GM12875 (cell line): ENCODE results near the gene GTF3C5.

Source experiments
- H3K4me3 ChIP-seq: one replicate; pipeline ENCODE4 v1.5.1; 2011; ENCODE audit warnings: low read depth, low read length, control low read depth
- CTCF ChIP-seq: IDR thresholded peaks from 2 replicates; pipeline ENCODE4 v1.5.1; 2011; ENCODE audit warnings: low read depth, mild to moderate bottlenecking, control low read depth, inconsistent platforms, low read length, moderate library complexity, borderline replicate concordance; ENCODE audit not compliant: insufficient read depth

GTF3C5 gene

DNA sequence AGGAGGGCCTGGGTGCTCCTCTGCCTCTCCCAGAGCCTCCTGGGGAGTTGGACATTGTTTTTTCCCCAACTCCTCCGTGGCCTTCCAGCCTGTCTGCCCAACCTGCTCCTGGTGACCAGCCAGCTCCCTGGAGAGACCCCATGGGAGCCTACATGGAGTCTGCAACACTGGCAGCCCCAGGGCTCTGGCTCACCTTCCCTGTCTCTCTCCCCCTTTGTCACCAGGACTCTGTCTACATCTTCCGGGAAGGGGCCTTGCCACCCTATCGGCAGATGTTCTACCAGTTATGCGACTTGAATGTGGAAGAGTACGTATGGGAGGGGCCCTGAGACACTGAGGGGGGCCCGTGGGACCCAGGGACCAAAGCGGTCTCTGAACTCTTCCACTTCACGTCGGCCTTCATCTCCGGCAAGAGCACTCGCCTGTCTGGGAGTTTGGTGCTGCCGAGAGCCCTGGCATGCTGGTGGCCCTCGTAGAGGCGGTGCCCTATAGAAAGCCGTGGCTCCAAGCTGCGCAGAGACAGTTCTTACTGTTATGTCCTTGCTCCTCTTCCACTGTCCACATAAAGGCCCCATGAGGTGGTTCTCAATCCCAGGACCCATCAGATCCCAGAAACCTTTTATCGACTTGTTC lies 25.1 kb downstream of the GTF3C5 start:
- TF ChIP-seq CTCF = no peak
- no peak overlapping the region for H3K4me3 ChIP-seq

GRCh38 chr9:133056533-133056932 lies 25.7 kb downstream of the GTF3C5 start:
- no peak for TF ChIP-seq CTCF
- H3K4me3 ChIP-seq = no peak overlapping the region

- no peak overlapping the region for H3K4me3 ChIP-seq
- TF ChIP-seq CTCF = no peak
Measured at GRCh38 chr9:133057006-133057405, 26.2 kb downstream of the GTF3C5 start.

DNA sequence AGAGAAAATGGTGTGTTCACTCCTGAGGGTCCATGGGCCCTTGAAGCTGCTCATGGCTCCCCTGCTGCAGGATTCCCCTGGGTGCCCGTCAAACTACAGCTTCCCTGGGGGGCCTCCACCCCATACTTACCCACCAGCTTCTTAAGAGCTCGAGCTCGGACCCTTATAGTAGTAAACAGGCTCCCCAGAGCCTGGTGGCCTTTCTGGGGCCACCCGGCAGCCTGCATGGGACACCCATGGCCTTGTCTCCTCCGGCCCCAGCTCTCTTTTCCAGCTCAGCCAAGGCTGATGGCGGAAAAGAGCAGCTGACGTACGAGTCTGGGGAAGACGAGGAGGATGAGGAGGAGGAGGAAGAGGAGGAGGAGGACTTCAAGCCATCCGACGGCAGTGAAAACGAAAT lies 26.8 kb downstream of the GTF3C5 start:
- no peak for TF ChIP-seq CTCF
- H3K4me3 ChIP-seq = no peak overlapping the region

GRCh38 chr9:133058071-133058470 lies 27.3 kb downstream of the GTF3C5 start:
- TF ChIP-seq CTCF = no peak
- no peak overlapping the region for H3K4me3 ChIP-seq

DNA sequence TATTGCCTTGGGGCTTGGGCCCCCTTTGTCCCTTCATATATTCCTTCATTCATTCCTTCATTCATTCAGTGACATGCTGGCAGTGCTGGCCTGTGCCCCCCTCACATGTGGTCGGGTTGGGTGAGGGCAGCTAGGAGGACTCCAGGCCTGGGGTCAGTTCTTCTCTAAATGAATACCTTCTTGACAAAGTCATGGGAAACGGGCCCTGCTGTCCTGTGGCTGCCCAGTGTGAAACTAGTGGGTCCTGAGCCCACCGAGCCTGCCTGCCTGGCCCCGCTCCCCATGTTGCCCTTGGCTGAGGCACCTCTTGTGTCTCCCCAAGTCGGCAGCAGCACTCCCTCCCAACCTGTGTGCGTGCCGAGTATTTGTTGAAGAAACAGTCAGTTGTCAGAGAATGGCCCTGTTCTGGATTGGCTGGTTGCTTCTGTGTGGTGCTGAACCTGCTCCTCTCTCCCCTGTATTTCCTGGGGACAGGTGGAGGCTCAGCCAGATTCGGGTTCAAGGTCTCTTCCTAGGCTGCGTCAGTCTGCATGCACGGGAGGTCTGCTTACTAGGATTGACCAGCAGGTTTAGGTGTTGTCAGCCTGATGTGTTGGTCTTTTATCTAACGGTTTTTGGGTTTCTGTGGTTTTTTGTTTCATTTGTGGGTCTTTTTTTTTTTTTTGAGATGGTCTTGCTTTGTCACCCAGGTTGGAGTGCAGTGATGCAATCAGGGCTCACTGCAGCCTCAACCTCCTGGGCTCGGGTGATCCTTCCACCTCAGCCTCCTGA lies 27.9 kb downstream of the GTF3C5 start:
- H3K4me3 ChIP-seq = no peak overlapping the region
- TF ChIP-seq CTCF = no peak

GRCh38 chr9:133059623-133060022 lies 28.8 kb downstream of the GTF3C5 start:
- H3K4me3 ChIP-seq = no peak overlapping the region
- TF ChIP-seq CTCF = no peak
